NCI-H1436 treated with DMSO at 0.1 percent for 48 hours (cell line): ENCODE results near the gene CNIH3.

Source experiments
- DNase-seq: peaks from one replicate; lab custom pipeline; 2025; lab: John Stamatoyannopoulos, UW

CNIH3 gene

GRCh38 chr1:224744521-224744920 is 128.4 kb downstream of the CNIH3 start:
- DNase-seq = no peak

- no peak for DNase-seq
Measured at GRCh38 chr1:224745394-224745793, 129.3 kb downstream of the CNIH3 start.

GRCh38 chr1:224745924-224746323 is 129.8 kb downstream of the CNIH3 start:
- DNase-seq = no peak

- no peak for DNase-seq
Measured at GRCh38 chr1:224747578-224747977, 131.5 kb downstream of the CNIH3 start.

- no peak for DNase-seq
Measured at GRCh38 chr1:224749916-224750315, 133.8 kb downstream of the CNIH3 start.

GRCh38 chr1:224751624-224752311 is 135.7 kb downstream of the CNIH3 start:
- no peak for DNase-seq

- no peak for DNase-seq
Measured at GRCh38 chr1:224753491-224753890, 137.4 kb downstream of the CNIH3 start.

GRCh38 chr1:224755586-224755985 is 139.5 kb downstream of the CNIH3 start:
- no peak for DNase-seq

GRCh38 chr1:224757508-224757907 is 141.4 kb downstream of the CNIH3 start:
- no peak for DNase-seq

- no peak for DNase-seq
Measured at GRCh38 chr1:224759135-224759534, 143.0 kb downstream of the CNIH3 start.

GRCh38 chr1:224759681-224760091 is 143.6 kb downstream of the CNIH3 start:
- DNase-seq = no peak

GRCh38 chr1:224760163-224760562 is 144.0 kb downstream of the CNIH3 start:
- no peak for DNase-seq

- DNase-seq = no peak
Measured at GRCh38 chr1:224761245-224761644, 145.1 kb downstream of the CNIH3 start.

GRCh38 chr1:224762046-224762445 is 145.9 kb downstream of the CNIH3 start:
- DNase-seq = no peak

- DNase-seq = no peak
Measured at GRCh38 chr1:224762701-224763100, 146.6 kb downstream of the CNIH3 start.

GRCh38 chr1:224763126-224763775 is 147.1 kb downstream of the CNIH3 start:
- no peak for DNase-seq

- no peak for DNase-seq
Measured at GRCh38 chr1:224766266-224766665, 150.1 kb downstream of the CNIH3 start.

- DNase-seq = no peak
Measured at GRCh38 chr1:224767031-224767430, 150.9 kb downstream of the CNIH3 start.

GRCh38 chr1:224767676-224768075 is 151.6 kb downstream of the CNIH3 start:
- DNase-seq = no peak

- DNase-seq = no peak
Measured at GRCh38 chr1:224768971-224769370, 152.9 kb downstream of the CNIH3 start.

- DNase-seq = no peak
Measured at GRCh38 chr1:224769452-224770335, 153.6 kb downstream of the CNIH3 start.

GRCh38 chr1:224770336-224770693 is 154.2 kb downstream of the CNIH3 start:
- no peak for DNase-seq

GRCh38 chr1:224773646-224774045 is 157.5 kb downstream of the CNIH3 start:
- DNase-seq = no peak
